HG02943 (cell line): Measurements from ENCODE around the gene FOXN4.

Experiments used
- ATAC-seq: cut with Tn5 transposase; IDR thresholded peaks from one replicate; pipeline ENCODE4 v1.9.1; 2021; ENCODE audit warnings: mild to moderate bottlenecking, low read depth, moderate library complexity; ENCODE audit not compliant: unreplicated experiment

The FOXN4 gene

GRCh38 chr12:109234012-109234411 is 75.1 kb downstream of the FOXN4 start:
- no peak for ATAC-seq

- no peak for ATAC-seq
Measured at GRCh38 chr12:109232731-109233130, 76.4 kb downstream of the FOXN4 start.

- ATAC-seq, result no peak
Measured at GRCh38 chr12:109230193-109230592, 78.9 kb downstream of the FOXN4 start.

GRCh38 chr12:109228664-109229063 is 80.4 kb downstream of the FOXN4 start:
- no peak for ATAC-seq
